Stimulated activated CD8-positive, alpha-beta memory T cell treated with anti-CD3 and anti-CD28 coated beads, Interleukin-4, amount 100 ng/mL, for 4 hours (primary cell): ENCODE data around the gene DNM1L.
"Not testable (repeated sequence)": the region's sequence is repeated elsewhere in the genome, so short reads cannot be mapped to it uniquely, and the experiment has no call there.

Experiments
- DNase-seq, 2 donors: peaks; one replicate each; pipeline ENCODE4 v3.0.0-alpha.2; 2020; ENCODE audit warnings: low read depth in 2 of 2, low spot score in 1 of 2

The DNM1L gene

GRCh38 chr12:32695787-32696186 lies 16.7 kb downstream of the DNM1L start:
- no peak for DNase-seq

DNA sequence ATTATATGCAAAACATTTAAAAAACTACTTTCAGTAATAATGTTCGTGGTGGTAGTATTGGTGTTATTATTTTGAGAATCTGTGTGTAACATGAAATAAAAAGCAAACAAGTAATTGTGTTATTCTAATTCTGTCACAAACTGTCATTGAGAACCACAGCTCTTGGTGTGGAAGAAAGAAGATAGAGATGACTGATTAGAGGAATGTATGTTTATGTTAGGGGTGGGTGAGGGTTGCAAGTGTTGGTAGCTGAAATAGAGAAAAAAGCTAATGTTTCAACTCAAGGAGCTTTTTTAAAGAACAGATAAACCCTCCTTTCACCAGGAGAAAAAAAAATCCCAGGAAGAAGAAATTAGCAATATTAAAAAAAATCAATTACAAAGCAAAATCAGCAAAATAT lies 18.3 kb downstream of the DNM1L start:
- DNase-seq: no peak

- no peak for DNase-seq
Observed at GRCh38 chr12:32698285-32698684, 19.2 kb downstream of the DNM1L start.

GRCh38 chr12:32699437-32699836 lies 20.3 kb downstream of the DNM1L start:
- not testable (repeated sequence) for DNase-seq

DNA sequence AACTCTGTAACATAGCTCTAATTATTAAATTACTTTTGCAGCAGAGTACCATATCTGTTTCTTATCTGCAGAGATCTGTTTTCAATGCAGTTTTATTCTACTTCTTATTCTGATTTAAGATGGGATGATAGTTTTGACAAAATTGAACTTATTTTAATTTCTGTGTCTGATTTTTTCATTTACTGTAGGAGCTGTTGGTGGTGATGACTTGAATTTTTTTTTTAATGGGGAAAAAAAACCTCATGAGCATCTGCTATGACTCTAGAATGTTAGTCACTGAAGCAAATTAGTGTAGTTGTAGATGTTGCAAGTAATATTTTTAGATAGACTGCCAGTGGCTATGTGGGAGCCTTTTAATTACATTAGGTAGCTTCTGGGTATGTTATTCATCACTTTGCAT lies 23.4 kb downstream of the DNM1L start:
- DNase-seq: no peak

GRCh38 chr12:32702946-32703345 lies 23.8 kb downstream of the DNM1L start:
- DNase-seq: no peak

DNA sequence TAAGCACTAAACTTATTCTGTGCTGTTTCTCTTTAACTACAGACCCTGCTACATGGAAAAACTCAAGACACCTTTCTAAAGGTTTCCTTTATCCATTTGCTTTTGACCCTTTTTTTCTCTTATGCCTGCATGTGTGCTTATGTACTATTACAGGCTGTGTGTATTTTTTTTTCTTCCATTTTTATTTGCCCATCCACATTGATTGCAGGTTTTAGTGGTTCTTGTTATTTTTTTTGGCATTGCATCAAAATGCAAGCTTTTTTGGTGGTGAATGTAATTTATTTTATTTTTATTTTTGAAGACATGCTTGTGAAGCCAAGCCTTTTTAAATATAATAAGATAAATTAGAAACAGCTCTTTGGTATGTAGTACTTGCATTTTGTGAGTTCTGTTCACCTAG lies 26.7 kb downstream of the DNM1L start:
- no peak for DNase-seq

DNA sequence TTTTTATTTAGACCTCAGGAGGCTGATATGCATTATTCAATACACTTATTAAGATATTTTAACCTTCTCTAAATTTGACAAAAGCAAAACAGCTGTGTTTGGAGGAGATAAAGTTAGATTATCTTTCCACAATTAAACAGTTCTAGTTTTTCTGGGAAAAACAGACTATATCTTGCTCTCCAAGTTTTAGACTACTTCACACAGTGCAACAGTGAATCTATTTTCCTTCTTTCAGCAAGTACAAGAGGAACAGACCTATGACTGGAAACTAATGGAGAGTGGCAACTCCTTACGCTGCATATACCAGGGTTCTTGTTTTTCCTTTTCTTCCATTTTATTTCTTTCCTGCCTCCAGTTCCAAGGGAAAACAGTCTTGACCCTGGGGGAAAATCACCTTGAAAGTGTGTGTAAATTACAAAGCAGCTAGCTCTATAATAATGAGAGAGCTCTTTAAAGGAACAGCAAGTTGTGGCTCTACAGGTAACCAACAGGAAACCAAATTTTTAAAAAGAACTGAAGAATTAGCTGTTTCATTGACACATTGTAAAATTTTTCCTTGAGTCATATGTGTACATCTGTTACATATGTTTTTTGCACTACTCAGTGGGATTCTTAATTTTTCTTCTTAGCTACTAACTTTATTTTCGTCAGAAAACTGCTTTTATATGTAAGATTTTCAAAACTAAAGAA lies 27.4 kb downstream of the DNM1L start:
- DNase-seq: no peak

GRCh38 chr12:32708926-32709325 lies 29.8 kb downstream of the DNM1L start:
- DNase-seq: no peak

DNA sequence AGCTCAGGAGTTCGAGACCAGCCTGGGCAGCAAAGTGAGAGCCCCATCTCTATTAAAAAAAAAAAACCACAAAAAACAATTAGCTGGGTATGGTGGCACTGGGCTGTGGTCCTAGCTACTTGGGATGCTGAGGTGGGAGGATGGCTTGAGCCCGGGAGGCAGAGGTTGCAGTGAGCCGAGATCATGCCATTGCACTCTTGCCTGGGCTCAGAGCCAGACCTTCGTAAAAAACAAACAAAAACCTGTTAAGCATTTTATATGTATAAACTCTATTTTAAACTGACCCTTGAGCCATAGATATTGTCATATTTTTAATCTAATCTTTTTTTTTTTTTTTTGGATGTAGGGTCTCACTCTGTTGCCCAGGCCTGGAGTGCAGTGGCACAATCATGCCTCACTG lies 35.7 kb downstream of the DNM1L start:
- DNase-seq: no peak

GRCh38 chr12:32718926-32719325 lies 39.8 kb downstream of the DNM1L start:
- no peak for DNase-seq

GRCh38 chr12:32725308-32725707 lies 46.2 kb downstream of the DNM1L start:
- not testable (repeated sequence) for DNase-seq

GRCh38 chr12:32726286-32726685 lies 47.2 kb downstream of the DNM1L start:
- DNase-seq: no peak

DNA sequence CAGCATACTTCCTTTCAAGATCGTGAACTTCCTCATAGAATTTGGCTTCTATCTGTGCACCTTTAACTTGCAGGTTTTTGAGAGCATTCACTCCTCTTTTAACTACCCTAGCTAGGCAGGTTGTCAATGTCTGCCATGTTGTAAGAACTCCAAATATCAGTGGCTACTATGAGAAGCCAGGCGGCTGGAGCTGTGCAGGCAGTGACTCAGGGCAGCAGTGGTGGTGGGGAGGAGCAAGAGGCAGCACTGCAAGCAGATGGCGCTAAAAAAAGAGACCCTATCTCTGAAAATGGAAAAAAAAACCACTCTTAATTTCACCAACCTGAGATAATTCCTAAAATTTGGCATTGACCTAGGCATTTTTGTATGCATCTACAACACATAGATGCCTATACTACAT lies 48.1 kb downstream of the DNM1L start:
- no peak for DNase-seq

DNA sequence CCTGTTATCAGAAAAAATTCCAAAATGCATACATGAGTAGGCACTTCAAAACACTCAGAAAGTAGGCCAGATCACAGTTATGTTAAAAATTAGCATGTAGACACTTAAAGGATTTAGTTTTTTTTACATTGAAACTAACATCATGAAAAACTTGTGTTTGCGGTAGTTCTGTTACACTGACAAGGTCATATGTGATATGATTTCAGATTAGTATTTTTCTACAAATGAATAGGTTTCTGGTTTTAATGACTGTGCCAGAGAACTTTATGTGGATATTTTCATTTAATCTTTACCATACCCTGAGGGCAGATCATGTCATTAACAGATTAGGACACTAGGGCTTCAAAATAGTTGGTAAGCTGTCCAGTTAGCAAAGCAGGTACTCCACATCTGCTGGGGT lies 55.9 kb downstream of the DNM1L start:
- DNase-seq: no peak

DNA sequence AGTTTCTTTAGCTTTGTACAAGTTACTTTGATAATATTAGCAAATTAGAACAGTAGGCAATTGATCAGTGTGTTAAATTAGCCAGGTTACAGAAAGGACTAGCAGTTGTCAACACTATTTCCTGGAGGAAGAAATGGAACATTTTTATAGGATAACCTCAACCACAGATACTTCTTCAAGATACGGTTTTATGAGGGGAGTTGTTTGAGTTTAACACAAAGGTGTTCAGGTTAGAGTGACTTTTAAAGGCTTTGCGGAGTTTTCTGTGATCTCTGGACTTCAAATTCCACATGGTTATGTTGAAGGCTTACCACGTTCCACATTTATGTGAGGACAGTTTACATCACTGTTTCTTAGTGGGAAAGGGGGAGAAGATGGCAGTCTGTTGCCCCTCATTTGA lies 57.3 kb downstream of the DNM1L start:
- no peak for DNase-seq

DNA sequence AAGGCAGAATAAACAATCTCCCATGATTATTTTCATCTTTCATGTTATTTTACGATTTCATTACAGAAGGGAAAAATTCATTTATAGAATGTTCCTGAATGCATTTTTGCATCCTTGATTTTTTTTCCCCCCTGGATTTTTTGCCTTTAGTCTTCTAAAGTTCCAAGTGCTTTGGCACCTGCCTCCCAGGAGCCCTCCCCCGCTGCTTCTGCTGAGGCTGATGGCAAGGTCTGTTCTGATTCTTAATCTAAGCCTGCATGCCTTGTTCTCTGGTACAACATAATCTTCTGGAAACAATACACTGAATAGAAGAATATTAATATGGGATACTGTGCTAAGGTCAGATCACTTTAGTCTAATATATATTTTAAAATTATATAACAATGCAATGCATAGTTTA lies 58.6 kb downstream of the DNM1L start:
- DNase-seq: no peak

- DNase-seq: no peak
Observed at GRCh38 chr12:32739279-32739678, 60.2 kb downstream of the DNM1L start.

- DNase-seq: no peak
Observed at GRCh38 chr12:32742133-32742532, 63.0 kb downstream of the DNM1L start.

DNA sequence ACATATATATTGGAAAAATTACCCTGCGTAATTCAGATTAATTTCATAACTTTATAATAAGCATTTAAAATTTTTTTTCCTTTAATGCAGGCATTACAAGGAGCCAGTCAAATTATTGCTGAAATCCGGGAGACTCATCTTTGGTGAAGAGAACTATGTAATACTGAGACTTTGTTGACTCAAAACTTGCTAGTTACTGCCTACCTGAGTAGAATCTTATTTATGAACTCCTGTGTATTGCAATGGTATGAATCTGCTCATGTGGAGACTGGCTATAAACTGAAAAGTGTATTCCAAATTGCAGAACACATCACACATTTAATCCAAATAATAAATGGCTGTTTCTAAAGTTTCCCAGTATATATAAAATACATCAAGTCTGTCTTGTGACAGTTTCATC lies 64.2 kb downstream of the DNM1L start:
- no peak for DNase-seq

- DNase-seq: no peak
Observed at GRCh38 chr12:32753605-32754004, 74.5 kb downstream of the DNM1L start.

DNA sequence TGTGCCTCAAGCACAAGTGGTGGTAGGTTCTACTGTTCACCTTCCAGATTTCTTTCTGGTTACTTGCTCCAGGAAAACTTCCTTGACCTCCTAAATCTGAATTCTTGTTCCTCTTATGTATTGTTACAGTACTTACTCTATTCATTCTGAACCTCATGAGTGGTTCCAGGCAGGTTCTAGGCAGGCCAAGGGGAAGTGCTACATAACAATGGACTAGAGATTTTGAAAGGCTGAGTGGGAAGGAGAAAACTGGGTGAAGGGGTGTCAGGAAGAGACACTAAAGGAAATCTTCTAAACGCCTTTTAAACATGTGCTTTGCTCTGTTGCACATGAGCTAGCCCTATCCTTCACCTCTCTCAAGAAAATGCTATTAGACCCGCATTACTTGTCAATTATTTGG lies 75.0 kb downstream of the DNM1L start:
- no peak for DNase-seq

GRCh38 chr12:32755051-32755653 lies 76.1 kb downstream of the DNM1L start:
- peak; percentile 20 to 41 for DNase-seq
